Measurements from ENCODE around the gene KRTAP3-2. TPM values are rescaled to one million over a fixed set of nuclear protein-coding genes. Genes with fewer than 3 reads are reported as not detected.

Gene KRTAP3-2
- total RNA-seq, 2 experiments from 2014 or later = not detected

DNA sequence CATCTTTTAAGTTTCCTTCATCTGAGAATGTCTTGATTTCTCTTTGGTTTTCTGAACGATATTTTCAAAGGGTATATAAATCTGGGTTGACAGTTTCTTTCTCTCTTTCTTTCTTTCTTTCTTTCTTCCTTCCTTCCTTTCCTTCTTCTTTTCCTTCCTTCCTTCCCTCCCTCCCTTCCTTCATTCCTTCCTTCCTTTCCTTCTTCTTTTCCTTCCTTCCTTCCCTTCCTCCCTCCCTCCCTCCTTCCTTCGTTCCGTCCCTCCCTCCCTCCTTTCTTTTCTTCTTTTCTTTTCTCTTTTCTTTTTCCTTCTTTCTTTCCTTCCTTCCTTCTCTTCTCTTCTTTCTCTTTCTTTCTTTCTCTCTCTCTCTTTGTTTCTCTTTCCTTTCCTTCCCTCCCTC lies 25.3 kb downstream of the KRTAP3-2 start:
- H3K9me3 Mint-ChIP-seq (ENCODE audit: low read depth) = no peaks in the 10 kb centered on the region
- no peak for ATAC-seq
- H3K27ac Mint-ChIP-seq = no peak overlapping the region
- H3K36me3 Mint-ChIP-seq = no peaks in the 10 kb centered on the region
- CTCF ChIA-PET = no interaction called here
- no peak overlapping the region for H3K4me3 Mint-ChIP-seq
- no peaks in the 10 kb centered on the region for H3K4me1 Mint-ChIP-seq
- peaks cover 27% of the 10 kb centered on the region for H3K27me3 Mint-ChIP-seq
- no peak for DNase-seq

DNA sequence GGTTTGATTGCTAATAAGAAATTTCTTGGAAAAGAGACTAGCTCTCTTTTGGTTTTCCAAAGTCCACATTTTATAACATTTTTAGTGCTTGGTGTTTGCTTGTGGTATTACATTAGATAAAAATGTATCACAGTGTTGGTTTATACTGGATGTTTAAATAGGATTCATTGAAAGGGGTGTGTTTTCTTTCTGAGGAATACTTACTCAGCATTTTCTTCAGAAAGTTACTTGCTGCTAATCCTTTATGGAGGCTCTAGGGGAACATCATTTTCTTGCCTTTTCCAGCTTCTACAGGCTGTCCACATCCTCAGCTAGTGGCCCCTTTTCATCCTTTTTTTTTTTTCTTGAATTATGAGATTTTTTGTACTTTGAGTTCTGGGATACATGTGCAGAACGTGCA lies 32.1 kb downstream of the KRTAP3-2 start:
- H3K27ac Mint-ChIP-seq = no peak overlapping the region
- no peak for DNase-seq
- H3K4me3 Mint-ChIP-seq = no peak overlapping the region
- H3K9me3 Mint-ChIP-seq (ENCODE audit: low read depth) = no peaks in the 10 kb centered on the region
- H3K27me3 Mint-ChIP-seq = peaks cover 18% of the 10 kb centered on the region
- ATAC-seq = no peak
- H3K4me1 Mint-ChIP-seq = no peaks in the 10 kb centered on the region
- no peaks in the 10 kb centered on the region for H3K36me3 Mint-ChIP-seq
- CTCF ChIA-PET = no interaction called here

DNA sequence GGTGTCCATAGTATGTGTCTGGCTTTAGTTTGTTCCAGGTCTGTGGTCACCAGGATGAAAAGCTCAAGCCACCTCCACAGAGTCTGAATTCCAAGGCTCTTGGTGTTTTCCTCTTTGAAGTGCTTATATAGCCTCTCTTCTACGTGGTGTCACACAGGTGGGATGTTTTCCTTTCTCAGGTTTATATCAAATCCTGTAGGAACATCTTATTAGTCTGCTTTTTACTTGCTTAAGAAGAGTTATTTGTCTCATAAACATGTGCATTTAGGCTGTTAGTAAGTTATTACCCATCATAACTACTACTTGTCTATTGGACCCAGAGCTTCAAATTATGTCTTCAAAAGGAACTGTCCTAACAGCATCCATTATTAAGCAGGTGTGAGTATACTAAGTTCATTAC lies 32.9 kb downstream of the KRTAP3-2 start, which contains the start of gene KRT39:
Gene KRT39 (minus strand): TSS at position 101 of the 400 bp plus-strand sequence. CDS start 92 bp downstream, at position 9.
- Mint-ChIP-seq H3K27me3 (peaks cover 15% of the 10 kb centered on the region), H3K4me3 (no peak within 1 kb of the TSS), H3K9me3 (ENCODE audit: low read depth) (no peaks in the 10 kb centered on the region), H3K4me1 (no peaks in the 10 kb centered on the region), H3K27ac (no peak within 1 kb of the TSS), H3K36me3 (no peaks in the 10 kb centered on the region)
- ATAC-seq (no peak), DNase-seq (no peak)
- CTCF ChIA-PET = no interaction called here

DNA sequence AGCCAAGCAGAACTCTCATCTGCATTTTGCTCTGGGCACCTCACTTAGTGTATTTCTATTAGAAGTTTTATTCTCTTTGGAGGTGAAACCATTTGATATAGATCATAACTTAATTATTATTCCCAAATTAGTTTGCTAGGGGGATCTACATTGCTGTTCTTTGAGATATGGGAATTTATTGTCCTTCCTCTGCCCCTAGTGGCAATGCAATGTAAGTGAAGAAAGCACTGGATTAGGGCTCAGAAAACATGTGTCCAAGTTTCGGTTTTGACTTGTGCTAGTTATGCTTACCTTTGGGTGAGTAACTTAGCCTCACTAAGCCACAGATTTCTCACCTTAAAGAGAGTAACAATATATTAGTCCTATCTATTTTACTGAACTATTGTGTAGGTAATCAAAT lies 35.9 kb downstream of the KRTAP3-2 start:
- peaks cover 2% of the 10 kb centered on the region for H3K4me1 Mint-ChIP-seq
- DNase-seq (no peak), ATAC-seq (no peak)
- H3K27ac Mint-ChIP-seq = no peak overlapping the region
- no peak overlapping the region for H3K4me3 Mint-ChIP-seq
- H3K9me3 Mint-ChIP-seq (ENCODE audit: low read depth) = no peaks in the 10 kb centered on the region
- no peaks in the 10 kb centered on the region for H3K36me3 Mint-ChIP-seq
- CTCF ChIA-PET = interaction anchor here (1.0 kb wide), 1 partner anchor 17 kb away, joined by 3 read pairs; no protein-coding TSS in a partner anchor
- H3K27me3 Mint-ChIP-seq = peaks cover 14% of the 10 kb centered on the region

DNA sequence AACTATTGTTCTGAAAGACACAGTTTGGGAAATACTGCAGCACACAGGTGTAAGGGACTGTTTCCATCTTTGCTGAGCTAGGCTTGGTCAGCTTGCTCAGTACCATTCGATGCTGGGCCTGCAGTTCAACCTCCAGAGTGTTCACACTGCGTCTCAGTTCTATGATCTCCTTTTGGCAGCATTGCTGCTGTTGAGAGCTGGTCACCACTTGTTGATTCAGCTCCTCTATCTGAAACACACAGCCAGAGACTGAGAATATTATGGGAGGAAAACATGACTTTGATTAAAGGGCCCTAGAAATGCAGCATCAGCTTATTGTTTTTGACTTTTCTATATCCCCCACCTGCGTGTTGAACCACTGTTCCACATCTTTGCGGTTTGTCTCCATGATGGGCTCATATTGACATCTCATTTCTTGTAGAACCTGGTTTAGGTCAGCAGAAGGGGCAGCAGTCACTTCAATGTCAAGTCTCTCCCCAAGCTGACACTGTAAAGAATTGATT lies 37.6 kb downstream of the KRTAP3-2 start:
- H3K27ac Mint-ChIP-seq = no peak overlapping the region
- H3K27me3 Mint-ChIP-seq = peaks cover 7% of the 10 kb centered on the region

DNA sequence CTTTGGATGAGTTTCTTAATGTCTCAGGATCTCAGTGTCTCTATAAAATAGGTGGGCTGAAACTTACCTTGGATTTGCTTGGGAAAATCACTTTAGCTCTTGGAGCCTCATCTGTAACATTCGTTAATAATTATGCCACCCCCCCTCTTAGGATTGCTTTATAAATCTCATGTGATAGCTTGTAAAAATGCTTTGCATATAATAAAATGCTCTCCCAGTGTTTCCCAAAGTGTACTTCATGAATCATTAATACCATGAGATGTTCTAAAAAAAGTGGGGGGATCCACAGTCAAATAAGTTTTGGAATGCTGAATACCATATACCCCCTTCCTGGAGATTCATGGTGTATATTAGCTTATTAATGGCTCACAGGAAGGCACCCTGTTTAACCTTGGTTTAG lies 38.1 kb downstream of the KRTAP3-2 start:
- H3K27me3 Mint-ChIP-seq = peaks cover 12% of the 10 kb centered on the region
- DNase-seq (no peak), ATAC-seq (no peak)
- H3K4me1 Mint-ChIP-seq = peaks cover 2% of the 10 kb centered on the region
- CTCF ChIA-PET = interaction anchor here (0.8 to 1.5 kb wide), 4 partner anchors 9 to 687 kb away, joined by 3 to 6 read pairs (median 5); no protein-coding TSS in a partner anchor
- H3K36me3 Mint-ChIP-seq = no peaks in the 10 kb centered on the region
- H3K27ac Mint-ChIP-seq = no peak overlapping the region
- H3K9me3 Mint-ChIP-seq (ENCODE audit: low read depth) = no peaks in the 10 kb centered on the region
- H3K4me3 Mint-ChIP-seq = no peak overlapping the region

More for the DNA sequence above, 37.6 kb downstream of the KRTAP3-2 start:
- Mint-ChIP-seq H3K4me1 (peaks cover 2% of the 10 kb centered on the region), H3K36me3 (no peaks in the 10 kb centered on the region), H3K9me3 (ENCODE audit: low read depth) (no peaks in the 10 kb centered on the region), H3K4me3 (no peak overlapping the region)
- CTCF ChIA-PET = interaction anchor here (0.8 to 1.5 kb wide), 4 partner anchors 9 to 686 kb away, joined by 3 to 6 read pairs (median 5); no protein-coding TSS in a partner anchor
- no peak for ATAC-seq
- no peak for DNase-seq

DNA sequence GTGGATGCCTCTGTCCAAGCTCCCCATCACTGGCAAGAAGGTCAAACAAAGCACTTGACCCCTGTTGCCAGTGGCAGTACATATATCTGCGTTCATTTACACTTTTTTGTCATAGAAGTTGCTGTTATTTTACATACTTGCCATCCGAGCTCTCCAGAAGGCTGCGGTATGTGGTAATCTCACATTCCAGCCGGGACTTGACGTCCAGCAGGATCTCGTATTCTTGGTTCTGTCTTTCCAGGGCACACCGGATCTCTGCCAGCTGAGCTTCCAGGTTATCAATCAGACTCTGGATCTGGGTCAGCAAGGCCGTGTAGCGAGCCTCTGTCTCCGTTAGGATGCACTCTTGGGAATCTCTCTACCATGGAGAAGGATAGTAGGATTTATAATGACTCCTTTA lies 39.6 kb downstream of the KRTAP3-2 start:
- Mint-ChIP-seq H3K27me3 (peaks cover 18% of the 10 kb centered on the region), H3K36me3 (no peaks in the 10 kb centered on the region), H3K27ac (no peak overlapping the region), H3K4me1 (peaks cover 2% of the 10 kb centered on the region), H3K4me3 (no peak overlapping the region), H3K9me3 (ENCODE audit: low read depth) (no peaks in the 10 kb centered on the region)
- ATAC-seq = no peak
- CTCF ChIA-PET = interaction anchor here (0.8 kb wide), 1 partner anchor 589 kb away, joined by 3 read pairs; no protein-coding TSS in a partner anchor
- no peak for DNase-seq

DNA sequence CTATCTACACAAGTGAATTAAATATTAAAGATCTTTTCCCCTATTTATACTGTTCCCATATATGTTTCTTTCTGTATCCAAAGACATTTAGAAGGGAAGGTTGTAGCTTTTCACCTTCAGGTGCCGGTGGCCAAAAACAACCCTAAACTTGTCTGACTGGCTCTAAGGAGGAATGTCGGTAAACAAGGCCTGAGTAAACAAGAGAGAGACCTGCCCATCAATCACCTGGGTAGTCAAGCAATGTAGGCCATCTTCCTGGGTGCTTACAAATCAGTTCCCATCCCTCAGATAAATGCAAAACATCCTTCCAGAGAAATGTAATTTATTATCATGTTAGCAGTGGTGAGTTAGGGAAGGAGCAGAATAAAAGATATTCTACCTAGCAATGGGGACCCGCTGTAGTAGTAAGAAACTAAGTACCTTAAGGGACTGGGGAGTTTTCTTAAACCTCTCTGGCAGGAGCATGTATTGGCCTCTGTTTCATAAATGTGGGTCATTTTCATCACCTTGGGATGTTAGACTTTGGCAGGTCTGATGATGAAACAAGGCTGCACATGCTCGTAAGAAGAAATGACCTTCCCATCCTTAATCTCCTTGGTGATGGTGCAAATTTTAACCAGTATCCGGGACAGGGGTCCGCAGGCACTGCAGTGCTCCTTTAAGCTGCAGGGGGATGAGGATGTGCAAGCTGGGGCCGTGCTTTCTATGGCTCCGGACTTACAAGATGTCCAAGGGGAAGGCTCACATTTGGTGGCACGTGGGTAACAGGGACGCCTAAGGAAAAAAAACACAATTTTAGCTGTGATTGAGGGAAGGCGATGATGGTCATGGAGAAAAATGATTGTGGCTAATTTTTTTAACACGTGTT lies 41.4 kb downstream of the KRTAP3-2 start:
- Mint-ChIP-seq H3K36me3 (no peaks in the 10 kb centered on the region), H3K4me3 (no peak overlapping the region), H3K27me3 (peaks cover 25% of the 10 kb centered on the region), H3K27ac (no peak overlapping the region), H3K4me1 (peaks cover 2% of the 10 kb centered on the region), H3K9me3 (ENCODE audit: low read depth) (no peaks in the 10 kb centered on the region)
- CTCF ChIA-PET = interaction anchor here (0.8 kb wide), 1 partner anchor 125 kb away, joined by 3 read pairs; no protein-coding TSS in a partner anchor
- no peak for ATAC-seq
- DNase-seq = no peak

DNA sequence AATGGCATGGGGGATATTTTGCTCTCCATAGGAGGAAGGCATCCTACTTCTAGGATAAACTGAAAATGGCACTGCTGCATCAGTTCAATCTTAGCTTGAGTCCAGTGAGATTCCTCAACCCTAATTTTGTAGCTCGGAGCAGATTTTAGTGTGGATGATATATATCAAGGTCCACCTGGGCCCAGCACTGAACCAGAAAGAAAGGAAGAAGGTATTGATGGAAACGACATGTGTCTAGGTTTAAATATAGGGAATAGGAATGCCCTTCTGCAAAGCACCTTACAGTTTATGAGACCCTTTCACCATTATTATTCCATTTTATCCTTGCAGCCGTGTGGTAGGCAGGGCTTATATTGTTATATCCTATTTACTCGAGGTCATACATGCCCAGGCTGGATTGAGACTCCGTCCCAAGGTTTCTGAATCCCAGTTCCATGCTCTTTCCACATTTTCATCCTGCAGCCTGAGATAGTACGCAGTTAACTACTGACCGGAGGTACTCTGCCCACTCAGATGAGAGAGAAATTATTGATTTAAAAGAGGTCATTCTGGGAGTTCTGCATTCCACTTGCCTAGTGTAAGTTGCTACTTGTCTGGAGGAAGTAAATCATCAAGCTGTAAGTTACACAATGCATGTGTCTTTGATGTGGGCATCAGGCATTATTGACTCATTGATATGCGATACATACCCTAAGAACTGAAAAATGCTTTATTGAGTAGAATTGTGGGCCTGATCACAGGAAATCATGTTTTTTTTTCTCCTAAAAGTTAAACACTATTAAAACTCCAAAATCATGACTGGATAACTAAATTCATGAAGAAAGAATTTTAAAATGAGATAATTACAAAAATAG lies 43.1 kb downstream of the KRTAP3-2 start:
- no peaks in the 10 kb centered on the region for H3K9me3 Mint-ChIP-seq (ENCODE audit: low read depth)

DNA sequence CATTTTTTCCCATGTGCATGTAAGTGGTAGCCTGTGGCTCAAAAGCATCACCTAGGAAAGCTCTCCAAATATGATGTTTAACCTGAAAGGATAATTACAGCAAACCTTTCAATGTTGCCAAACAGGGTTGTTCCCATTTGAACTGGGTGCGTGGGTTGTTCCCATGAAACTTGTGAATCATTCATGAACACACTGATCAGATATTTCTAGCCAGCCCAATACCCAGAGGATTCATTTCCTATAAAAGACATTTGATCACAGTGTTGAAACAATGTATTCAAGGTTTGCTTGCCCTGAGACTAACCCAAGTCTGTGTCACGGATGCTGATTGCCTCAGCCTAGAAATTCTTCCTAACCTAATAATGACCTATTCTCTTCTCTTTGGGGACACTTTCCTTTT lies 45.8 kb downstream of the KRTAP3-2 start:
- H3K27ac Mint-ChIP-seq = no peak overlapping the region
- peaks cover 53% of the 10 kb centered on the region for H3K27me3 Mint-ChIP-seq
- H3K4me3 Mint-ChIP-seq = no peak overlapping the region
- H3K4me1 Mint-ChIP-seq = no peaks in the 10 kb centered on the region
- CTCF ChIA-PET = interaction anchor here (1.5 kb wide), 1 partner anchor 8 kb away, joined by 6 read pairs; no protein-coding TSS in a partner anchor
- DNase-seq (no peak), ATAC-seq (no peak)
- no peaks in the 10 kb centered on the region for H3K9me3 Mint-ChIP-seq (ENCODE audit: low read depth)
- no peaks in the 10 kb centered on the region for H3K36me3 Mint-ChIP-seq

More for the DNA sequence above, 43.1 kb downstream of the KRTAP3-2 start:
- no peak for DNase-seq
- no peak for ATAC-seq
- no peaks in the 10 kb centered on the region for H3K36me3 Mint-ChIP-seq
- H3K4me1 Mint-ChIP-seq = peaks cover 2% of the 10 kb centered on the region
- no peak overlapping the region for H3K4me3 Mint-ChIP-seq
- peaks cover 35% of the 10 kb centered on the region for H3K27me3 Mint-ChIP-seq
- CTCF ChIA-PET = no interaction called here
- H3K27ac Mint-ChIP-seq = no peak overlapping the region

DNA sequence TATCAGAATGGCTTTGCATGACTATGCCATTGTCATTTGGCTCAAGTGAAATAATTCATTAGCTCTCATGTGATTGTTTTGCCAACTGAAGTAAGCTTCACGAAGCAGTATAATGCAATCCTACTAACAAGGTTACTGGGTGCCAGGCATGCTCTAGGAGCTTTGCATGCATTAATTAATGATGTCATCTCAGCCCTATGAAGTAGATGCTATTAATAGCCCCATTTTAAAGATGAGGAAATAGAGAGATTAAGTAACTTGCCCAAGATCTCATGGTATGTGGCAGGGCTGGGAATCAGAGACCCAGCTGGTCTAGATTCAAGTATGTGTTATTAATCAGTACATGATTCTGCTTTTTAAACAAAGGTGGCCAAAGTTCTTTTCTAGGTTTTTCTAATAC lies 47.0 kb downstream of the KRTAP3-2 start:
- CTCF ChIA-PET = interaction anchor here (1.5 kb wide), 1 partner anchor 9 kb away, joined by 6 read pairs; no protein-coding TSS in a partner anchor
- Mint-ChIP-seq H3K27ac (no peak overlapping the region), H3K36me3 (no peaks in the 10 kb centered on the region), H3K27me3 (peaks cover 63% of the 10 kb centered on the region), H3K4me3 (no peak overlapping the region), H3K9me3 (ENCODE audit: low read depth) (no peaks in the 10 kb centered on the region), H3K4me1 (no peaks in the 10 kb centered on the region)
- DNase-seq (no peak), ATAC-seq (no peak)

DNA sequence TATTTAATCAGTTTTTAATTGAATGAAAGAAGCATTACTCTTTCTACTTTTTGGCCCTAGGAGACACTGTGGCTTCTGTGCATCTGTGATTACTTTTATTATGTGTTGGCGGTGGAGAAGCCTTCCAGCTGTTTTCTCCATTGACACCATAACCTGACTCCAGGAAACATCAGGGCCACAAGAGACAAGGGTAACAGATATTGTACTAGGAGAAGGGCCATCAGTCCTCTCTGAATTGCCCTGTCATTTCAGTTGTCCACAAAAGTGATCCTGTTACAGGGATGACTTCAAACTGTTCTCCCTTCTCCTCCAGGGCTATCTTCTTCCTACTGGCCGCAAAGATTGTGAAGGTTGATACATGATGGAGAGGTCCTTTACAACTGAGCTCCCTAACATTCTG lies 47.6 kb downstream of the KRTAP3-2 start:
- DNase-seq (no peak), ATAC-seq (no peak)
- CTCF ChIA-PET = interaction anchor here (1.5 kb wide), 1 partner anchor 10 kb away, joined by 6 read pairs; no protein-coding TSS in a partner anchor
- no peaks in the 10 kb centered on the region for H3K36me3 Mint-ChIP-seq
- H3K4me3 Mint-ChIP-seq = no peak overlapping the region
- H3K27me3 Mint-ChIP-seq = peaks cover 66% of the 10 kb centered on the region
- H3K4me1 Mint-ChIP-seq = no peaks in the 10 kb centered on the region
- no peaks in the 10 kb centered on the region for H3K9me3 Mint-ChIP-seq (ENCODE audit: low read depth)
- no peak overlapping the region for H3K27ac Mint-ChIP-seq

DNA sequence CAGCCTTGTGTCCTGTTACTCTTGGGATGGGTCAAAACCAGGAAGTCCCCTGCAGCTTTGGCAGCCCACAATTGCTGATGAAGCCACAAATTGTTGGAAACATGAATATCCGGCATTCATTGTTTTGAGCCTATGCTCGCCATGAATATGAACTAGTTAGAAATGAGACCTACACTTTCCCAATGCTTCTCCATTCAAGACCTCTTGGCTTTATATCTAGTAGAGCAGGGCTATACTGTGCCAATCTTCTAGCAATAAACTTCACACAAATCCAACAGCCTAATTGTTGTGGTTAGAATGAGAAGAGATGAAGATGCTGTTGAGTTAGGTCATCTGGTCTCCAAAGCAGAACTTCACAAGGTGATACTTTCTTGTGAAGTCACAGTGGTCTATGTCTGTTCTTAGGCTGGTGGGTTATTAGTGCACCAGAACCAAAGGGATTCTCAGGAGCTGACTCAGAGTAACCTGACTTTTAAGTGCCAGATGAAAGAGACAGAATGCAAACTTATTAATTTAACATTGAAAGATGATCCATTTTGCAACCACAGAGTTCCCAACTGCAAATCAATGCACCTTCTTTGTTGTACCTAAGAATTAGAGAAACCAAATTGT lies 48.6 kb downstream of the KRTAP3-2 start:
- peaks cover 69% of the 10 kb centered on the region for H3K27me3 Mint-ChIP-seq
- no peak for DNase-seq
- CTCF ChIA-PET = no interaction called here
- no peaks in the 10 kb centered on the region for H3K9me3 Mint-ChIP-seq (ENCODE audit: low read depth)
- H3K4me1 Mint-ChIP-seq = no peaks in the 10 kb centered on the region
- no peak overlapping the region for H3K27ac Mint-ChIP-seq
- ATAC-seq = no peak
- no peak overlapping the region for H3K4me3 Mint-ChIP-seq
- no peaks in the 10 kb centered on the region for H3K36me3 Mint-ChIP-seq

Measured in activated CD8-positive, alpha-beta memory T cell treated with anti-CD3 and anti-CD28 coated beads, Interleukin-2, amount 10 ng/mL, durations not matched to agents 7 days and 5 days (primary cell).